Liver (tissue), 3 donors: ENCODE results near the gene RAPGEF6.

Source experiments
- EGR1 ChIP-seq, 2 donors: IDR thresholded peaks; 2 replicates each; pipeline ENCODE4 v1.6.1; 2016 to 2018; ENCODE audit warnings: antibody characterized with exemption in 2 of 2, low read depth in 2 of 2
- FOXA1 ChIP-seq: IDR thresholded peaks from 2 replicates; pipeline ENCODE4 v1.6.1; 2016; ENCODE audit warnings: antibody characterized with exemption
- GABPA ChIP-seq, 2 donors: IDR thresholded peaks in 1 of 2; conservative IDR thresholded peaks in 1 of 2; 2 replicates each; pipeline ENCODE4 v1.6.1; 2016; ENCODE audit warnings: antibody characterized with exemption in 2 of 2, mild to moderate bottlenecking in 1 of 2, moderate library complexity in 1 of 2
- JUND ChIP-seq, 2 donors: IDR thresholded peaks; 2 replicates each; pipeline ENCODE4 v1.6.1; 2016; ENCODE audit warnings: antibody characterized with exemption in 2 of 2
- MAX ChIP-seq: IDR thresholded peaks from 2 replicates; pipeline ENCODE4 v1.6.1; 2016; ENCODE audit warnings: antibody characterized with exemption
- NR2F2 ChIP-seq: IDR thresholded peaks from 2 replicates; pipeline ENCODE4 v1.6.1; 2016; ENCODE audit warnings: antibody characterized with exemption
- RAD21 ChIP-seq, 2 donors: IDR thresholded peaks; 2 replicates each; pipeline ENCODE4 v1.6.1; 2016; ENCODE audit warnings: antibody characterized with exemption in 2 of 2, mild to moderate bottlenecking in 2 of 2
- REST ChIP-seq: IDR thresholded peaks from 2 replicates; pipeline ENCODE4 v1.6.1; 2016; ENCODE audit warnings: antibody characterized with exemption, mild to moderate bottlenecking
- RXRA ChIP-seq, 2 donors: IDR thresholded peaks; 2 replicates each; pipeline ENCODE4 v1.6.1; 2017 to 2018; ENCODE audit warnings: antibody characterized with exemption in 2 of 2, mild to moderate bottlenecking in 1 of 2
- SP1 ChIP-seq: IDR thresholded peaks from 2 replicates; pipeline ENCODE4 v1.6.1; 2018; ENCODE audit warnings: antibody characterized with exemption, mild to moderate bottlenecking
- TAF1 ChIP-seq: conservative IDR thresholded peaks from 2 replicates; pipeline ENCODE4 v1.6.1; 2016; ENCODE audit warnings: antibody characterized with exemption, mild to moderate bottlenecking
- YY1 ChIP-seq: IDR thresholded peaks from 2 replicates; pipeline ENCODE4 v1.6.1; 2016; ENCODE audit warnings: antibody characterized with exemption, mild to moderate bottlenecking
- TF ChIP-seq, protein P1 (sequence below): fragments of 150-350 bp; IDR thresholded peaks from 2 replicates; pipeline ENCODE4 v1.5.1; 2017; ENCODE audit warnings: improper control_type of control experiment, low read depth, low read length; ENCODE audit not compliant: missing input control
- TF ChIP-seq, protein P2 (sequence below): IDR thresholded peaks from 2 replicates; pipeline ENCODE4 v1.6.1; 2016; ENCODE audit warnings: antibody characterized with exemption
- donor health status: healthy.
- donor health status: healthy.

DNA sequence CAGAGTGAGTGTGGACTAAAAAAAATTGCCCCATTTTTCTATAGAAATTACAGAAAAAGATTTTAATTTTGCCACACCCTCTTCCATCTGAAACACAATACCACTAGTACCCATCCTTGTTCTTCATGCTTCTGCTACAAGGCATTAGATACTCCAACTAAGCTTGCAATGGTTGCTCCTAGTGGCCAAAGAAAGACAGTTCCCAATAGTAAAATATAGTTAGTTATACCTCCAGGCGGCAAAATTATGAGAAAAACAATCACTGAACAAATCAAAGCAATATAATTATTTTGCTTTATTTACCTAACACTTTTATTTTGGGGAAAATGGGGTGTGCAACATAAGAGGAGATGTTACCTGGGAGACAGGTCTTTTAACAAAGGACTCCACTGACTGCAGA, 101.2 kb downstream of the RAPGEF6 start:
- TF ChIP-seq, protein P1, sequence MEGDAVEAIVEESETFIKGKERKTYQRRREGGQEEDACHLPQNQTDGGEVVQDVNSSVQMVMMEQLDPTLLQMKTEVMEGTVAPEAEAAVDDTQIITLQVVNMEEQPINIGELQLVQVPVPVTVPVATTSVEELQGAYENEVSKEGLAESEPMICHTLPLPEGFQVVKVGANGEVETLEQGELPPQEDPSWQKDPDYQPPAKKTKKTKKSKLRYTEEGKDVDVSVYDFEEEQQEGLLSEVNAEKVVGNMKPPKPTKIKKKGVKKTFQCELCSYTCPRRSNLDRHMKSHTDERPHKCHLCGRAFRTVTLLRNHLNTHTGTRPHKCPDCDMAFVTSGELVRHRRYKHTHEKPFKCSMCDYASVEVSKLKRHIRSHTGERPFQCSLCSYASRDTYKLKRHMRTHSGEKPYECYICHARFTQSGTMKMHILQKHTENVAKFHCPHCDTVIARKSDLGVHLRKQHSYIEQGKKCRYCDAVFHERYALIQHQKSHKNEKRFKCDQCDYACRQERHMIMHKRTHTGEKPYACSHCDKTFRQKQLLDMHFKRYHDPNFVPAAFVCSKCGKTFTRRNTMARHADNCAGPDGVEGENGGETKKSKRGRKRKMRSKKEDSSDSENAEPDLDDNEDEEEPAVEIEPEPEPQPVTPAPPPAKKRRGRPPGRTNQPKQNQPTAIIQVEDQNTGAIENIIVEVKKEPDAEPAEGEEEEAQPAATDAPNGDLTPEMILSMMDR = no peak
- no peak for TF ChIP-seq YY1
- no peak for TF ChIP-seq REST
- no peak for TF ChIP-seq TAF1
- no peak for TF ChIP-seq RXRA (IDR thresholded peaks at IDR 0.05)
- no peak for TF ChIP-seq GABPA (IDR thresholded peaks at IDR 0.05 in 1 of 2, conservative IDR thresholded peaks at IDR 0.05 in 1 of 2)
- no peak for TF ChIP-seq JUND (IDR thresholded peaks at IDR 0.05)
- TF ChIP-seq, protein P2, sequence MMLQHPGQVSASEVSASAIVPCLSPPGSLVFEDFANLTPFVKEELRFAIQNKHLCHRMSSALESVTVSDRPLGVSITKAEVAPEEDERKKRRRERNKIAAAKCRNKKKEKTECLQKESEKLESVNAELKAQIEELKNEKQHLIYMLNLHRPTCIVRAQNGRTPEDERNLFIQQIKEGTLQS = no peak
- TF ChIP-seq EGR1 (IDR thresholded peaks at IDR 0.05; ENCODE audit: low read depth in 2 of 2) = no peak
- no peak for TF ChIP-seq NR2F2
- TF ChIP-seq MAX = no peak
- TF ChIP-seq SP1 = no peak
- no peak for TF ChIP-seq FOXA1
- TF ChIP-seq RAD21 (IDR thresholded peaks at IDR 0.05) = peak in 1 of 2 donors; percentile 21
